PC-9 (cell line): Measurements from ENCODE around the gene COL4A2.

Source experiments
- EZH2 ChIP-seq: fragments of 200-600 bp; sonication (generic); IDR thresholded peaks from 2 replicates; pipeline ENCODE4 v1.8.0; 2017; ENCODE audit warnings: antibody characterized with exemption, low read depth
- TF ChIP-seq, protein P1 (sequence below): fragments of 200-600 bp; sonication (generic); conservative IDR thresholded peaks from 2 replicates; pipeline ENCODE4 v1.6.1; 2017; ENCODE audit warnings: mixed run types, antibody characterized with exemption, mild to moderate bottlenecking, moderate library complexity

GRCh38 chr13:110367620-110368019, 60.5 kb downstream of the COL4A2 start:
- TF ChIP-seq, protein P1, sequence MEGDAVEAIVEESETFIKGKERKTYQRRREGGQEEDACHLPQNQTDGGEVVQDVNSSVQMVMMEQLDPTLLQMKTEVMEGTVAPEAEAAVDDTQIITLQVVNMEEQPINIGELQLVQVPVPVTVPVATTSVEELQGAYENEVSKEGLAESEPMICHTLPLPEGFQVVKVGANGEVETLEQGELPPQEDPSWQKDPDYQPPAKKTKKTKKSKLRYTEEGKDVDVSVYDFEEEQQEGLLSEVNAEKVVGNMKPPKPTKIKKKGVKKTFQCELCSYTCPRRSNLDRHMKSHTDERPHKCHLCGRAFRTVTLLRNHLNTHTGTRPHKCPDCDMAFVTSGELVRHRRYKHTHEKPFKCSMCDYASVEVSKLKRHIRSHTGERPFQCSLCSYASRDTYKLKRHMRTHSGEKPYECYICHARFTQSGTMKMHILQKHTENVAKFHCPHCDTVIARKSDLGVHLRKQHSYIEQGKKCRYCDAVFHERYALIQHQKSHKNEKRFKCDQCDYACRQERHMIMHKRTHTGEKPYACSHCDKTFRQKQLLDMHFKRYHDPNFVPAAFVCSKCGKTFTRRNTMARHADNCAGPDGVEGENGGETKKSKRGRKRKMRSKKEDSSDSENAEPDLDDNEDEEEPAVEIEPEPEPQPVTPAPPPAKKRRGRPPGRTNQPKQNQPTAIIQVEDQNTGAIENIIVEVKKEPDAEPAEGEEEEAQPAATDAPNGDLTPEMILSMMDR, result no peak
- TF ChIP-seq EZH2, result no peak
